Stimulated activated naive CD8-positive, alpha-beta T cell treated with anti-CD3 and anti-CD28 coated beads, Interleukin-15, Interleukin-2, amounts not matched to agents 100 U/mL and 50 U/mL, for 24 hours (primary cell): ENCODE measurements around the gene NOL11.
"Not testable (repeated sequence)": the region's sequence is repeated elsewhere in the genome, so short reads cannot be mapped to it uniquely, and the experiment has no call there.

ENCODE experiments used
- ATAC-seq: fragments of 150-1000 bp; cut with Tn5 transposase; one replicate; pipeline ENCODE4 v1.10.0; 2021
- DNase-seq: peaks from one replicate; pipeline ENCODE4 v3.0.0; 2021

The NOL11 gene

DNA sequence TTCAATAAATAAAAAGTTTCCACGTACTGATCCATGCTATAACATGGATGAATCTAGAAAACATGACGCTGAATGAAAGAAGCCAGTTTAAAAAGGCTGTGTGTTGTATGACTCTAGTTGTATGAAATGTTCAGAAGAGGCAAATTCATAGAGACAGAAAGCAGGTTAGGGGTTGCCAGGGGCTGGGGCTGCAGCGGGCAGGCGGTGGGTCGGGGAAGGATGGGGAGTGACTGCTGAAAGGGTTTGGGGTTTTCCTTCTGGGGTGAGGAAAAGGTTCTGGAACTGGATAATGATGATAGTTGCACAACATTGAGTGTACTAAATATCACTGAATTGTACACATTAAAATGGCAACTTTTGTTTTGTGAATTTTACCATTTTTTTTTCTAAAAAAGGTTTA lies 36.3 kb downstream of the NOL11 start:
- DNase-seq: no peak
- no peak for ATAC-seq

GRCh38 chr17:67754686-67755085 lies 37.0 kb downstream of the NOL11 start:
- DNase-seq, ATAC-seq: not testable (repeated sequence)

- not testable (repeated sequence) for ATAC-seq, DNase-seq
Observed at GRCh38 chr17:67756766-67757165, 39.0 kb downstream of the NOL11 start.

DNA sequence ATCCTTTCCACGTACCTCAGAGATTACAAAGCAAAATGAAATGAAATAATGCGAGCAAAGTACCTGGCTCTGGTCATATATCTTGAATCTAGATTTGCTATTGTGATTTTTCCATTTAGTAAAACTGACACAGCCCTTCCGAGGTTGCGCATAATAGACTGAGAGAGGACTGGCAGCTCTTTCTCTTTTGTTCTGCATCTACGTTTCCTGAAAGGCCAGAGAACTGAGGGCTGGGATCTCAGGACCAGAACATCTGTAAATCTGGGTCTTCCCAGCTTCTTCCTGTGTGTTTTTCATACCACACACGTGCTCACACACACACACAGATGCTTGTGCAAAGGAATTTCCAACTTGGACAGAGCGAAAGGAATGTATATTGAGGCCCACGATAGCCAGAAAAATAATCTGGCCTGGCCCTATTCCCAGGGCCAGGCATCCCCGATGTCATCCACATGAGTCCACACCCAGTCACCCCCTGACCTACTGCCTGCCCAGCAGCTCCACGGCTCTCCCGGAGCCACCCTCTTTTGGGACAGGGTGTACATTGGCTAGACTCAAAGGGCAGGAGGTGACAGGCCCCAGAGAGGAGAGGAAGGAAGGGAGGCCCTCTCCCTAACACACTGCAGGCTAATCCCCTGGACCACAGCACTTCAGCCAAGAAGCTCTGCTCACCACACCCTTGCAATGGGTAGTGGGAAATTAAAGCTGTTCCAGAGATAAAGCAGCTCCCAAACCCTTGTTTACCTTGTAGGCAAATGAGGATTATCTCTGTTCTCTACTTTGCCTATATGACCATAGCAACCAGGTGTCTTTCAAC lies 41.8 kb downstream of the NOL11 start:
- no peak for ATAC-seq

GRCh38 chr17:67765623-67766022 lies 47.9 kb downstream of the NOL11 start:
- no peak for ATAC-seq
- DNase-seq: no peak

More for the DNA sequence above, 41.8 kb downstream of the NOL11 start:
- no peak for DNase-seq

- ATAC-seq: no peak
- DNase-seq: no peak
Observed at GRCh38 chr17:67769231-67769630, 51.5 kb downstream of the NOL11 start.

GRCh38 chr17:67770539-67770938 lies 52.8 kb downstream of the NOL11 start:
- DNase-seq (no peak), ATAC-seq (no peak)

- DNase-seq (no peak), ATAC-seq (no peak)
Observed at GRCh38 chr17:67772679-67773078, 54.9 kb downstream of the NOL11 start.

- no peak for DNase-seq
- no peak for ATAC-seq
Observed at GRCh38 chr17:67773246-67773645, 55.5 kb downstream of the NOL11 start.

GRCh38 chr17:67779098-67779672 lies 61.4 kb downstream of the NOL11 start:
- peak; percentile 48 for DNase-seq
- peak; percentile 71 for ATAC-seq

DNA sequence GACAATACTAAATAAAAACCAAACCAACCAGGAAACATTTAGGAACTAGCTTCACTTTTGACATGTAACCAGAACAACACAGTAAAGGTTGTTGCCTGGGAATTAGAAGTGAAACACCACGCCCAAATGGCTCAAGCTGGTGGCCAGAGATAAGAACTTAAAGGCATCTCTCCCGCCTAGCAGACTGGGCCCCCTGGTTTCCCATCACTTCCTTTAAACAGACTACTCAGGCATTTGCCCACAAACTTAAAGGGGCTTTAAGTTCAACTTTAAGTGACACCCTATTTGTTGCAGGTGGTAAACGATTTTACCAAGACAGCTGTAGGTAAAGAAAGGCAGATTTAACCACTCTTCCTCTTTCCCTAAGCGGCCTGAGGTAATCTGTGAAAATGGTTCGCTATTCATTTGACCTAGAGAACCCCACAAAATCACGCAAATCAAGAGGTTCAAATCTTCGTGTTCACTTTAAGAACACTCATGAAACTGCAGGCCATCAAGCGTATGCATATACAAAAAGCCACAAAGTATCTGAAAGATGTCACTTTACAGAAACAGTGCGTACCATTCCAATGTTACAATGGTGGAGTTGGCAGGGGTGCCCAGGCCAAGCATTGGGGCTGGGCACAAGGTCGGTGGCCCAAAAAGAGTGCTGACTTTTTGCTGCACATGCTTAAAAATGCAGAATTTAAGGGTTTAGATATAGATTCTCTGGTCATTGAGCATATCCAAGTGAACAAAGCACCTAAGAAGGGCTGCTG lies 66.8 kb downstream of the NOL11 start:
- ATAC-seq: no peak
- DNase-seq: no peak

- no peak for DNase-seq
- ATAC-seq: no peak
Observed at GRCh38 chr17:67785122-67785477, 67.4 kb downstream of the NOL11 start.

- ATAC-seq (no peak), DNase-seq (no peak)
Observed at GRCh38 chr17:67785504-67785903, 67.8 kb downstream of the NOL11 start.
